ENCODE measurements around the gene MAP3K4.
"Not testable (repeated sequence)": the region's sequence is repeated elsewhere in the genome, so short reads cannot be mapped to it uniquely, and the experiment has no call there.

MAP3K4 gene

GRCh38 chr6:161117942-161118341 is 126.4 kb downstream of the MAP3K4 start:
- no peak for TF ChIP-seq CTCF (conservative IDR thresholded peaks at IDR 0.05)
- no peak overlapping the region for H3K27ac ChIP-seq

DNA sequence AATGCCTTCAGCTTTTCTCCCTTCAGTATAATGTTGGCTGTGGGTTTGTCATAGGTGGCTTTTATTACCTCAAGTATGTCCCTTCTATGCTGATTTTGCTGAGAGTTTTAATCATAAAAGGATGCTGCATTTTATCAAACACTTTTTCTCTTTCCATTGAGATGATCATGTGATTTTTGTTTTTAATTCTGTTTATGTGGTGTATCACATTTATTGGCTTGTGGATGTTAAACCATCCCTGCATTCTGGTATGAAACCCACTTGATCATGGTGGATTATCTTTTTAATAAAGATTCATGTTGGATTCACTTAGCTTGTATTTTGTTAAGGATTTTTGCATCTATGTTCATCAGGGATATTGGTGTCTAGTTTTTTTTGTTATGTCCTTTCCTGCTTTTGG is 131.8 kb downstream of the MAP3K4 start:
- H3K27ac ChIP-seq, result not testable (repeated sequence)

GRCh38 chr6:161125591-161125990 is 134.0 kb downstream of the MAP3K4 start:
- no peak overlapping the region for H3K27ac ChIP-seq
- TF ChIP-seq CTCF (conservative IDR thresholded peaks at IDR 0.05), result no peak

DNA sequence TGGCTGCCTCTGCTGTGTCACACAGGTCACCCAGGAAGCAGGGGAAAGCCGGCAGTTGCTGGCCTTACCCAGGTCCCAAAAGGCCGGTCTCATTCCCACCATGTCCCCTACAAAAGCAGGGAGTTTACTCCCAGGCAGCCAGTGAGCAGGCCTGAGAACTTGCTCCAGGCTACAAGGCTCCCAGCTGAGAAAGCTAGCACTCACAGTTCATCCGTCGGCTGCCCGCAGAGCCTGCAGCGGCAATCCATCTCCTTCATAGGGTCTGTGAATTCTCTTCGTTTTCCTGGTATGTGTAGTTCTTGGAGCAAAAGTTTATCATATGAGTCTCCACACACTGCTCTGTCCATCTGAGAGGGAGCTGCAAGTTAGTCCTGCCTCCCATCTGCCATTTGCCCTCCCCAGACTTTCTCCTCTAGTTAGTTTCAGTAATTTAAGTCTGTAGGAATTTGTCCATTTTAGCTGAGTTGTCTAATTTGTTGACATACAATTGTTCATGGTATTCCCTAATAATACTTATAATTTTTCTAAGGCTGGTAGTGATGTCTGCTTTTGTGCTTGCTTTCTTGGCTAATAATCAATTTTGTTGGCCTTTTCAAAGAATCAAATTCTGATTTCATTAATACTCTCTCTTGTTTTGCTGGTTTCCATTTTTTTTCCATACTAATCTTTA is 135.6 kb downstream of the MAP3K4 start:
- no peak overlapping the region for H3K27ac ChIP-seq
- no peak for TF ChIP-seq CTCF (conservative IDR thresholded peaks at IDR 0.05)

DNA sequence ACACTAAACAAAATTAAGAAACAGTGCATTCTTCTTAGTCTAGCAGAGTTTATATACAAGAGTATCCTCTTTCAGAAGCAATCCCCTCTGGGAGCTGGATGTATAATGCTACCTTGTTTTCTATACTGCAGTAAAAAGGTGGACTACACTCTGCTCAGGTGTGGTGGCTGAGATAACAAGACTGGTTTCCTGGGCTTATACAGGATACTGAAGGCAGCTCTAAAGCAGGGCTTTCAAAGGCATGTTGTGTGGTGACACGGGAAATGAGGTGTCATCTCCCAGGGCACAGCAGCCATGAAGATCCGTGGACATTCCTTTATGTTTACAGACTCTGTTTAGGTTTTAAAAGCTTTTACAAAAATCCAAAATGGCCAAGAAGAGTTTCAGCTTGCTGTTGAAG is 136.7 kb downstream of the MAP3K4 start:
- no peak for TF ChIP-seq CTCF (conservative IDR thresholded peaks at IDR 0.05)
- H3K27ac ChIP-seq, result no peak overlapping the region

GRCh38 chr6:161128680-161129196 is 137.2 kb downstream of the MAP3K4 start:
- H3K27ac ChIP-seq, result no peak overlapping the region
- no peak for TF ChIP-seq CTCF (conservative IDR thresholded peaks at IDR 0.05)

DNA sequence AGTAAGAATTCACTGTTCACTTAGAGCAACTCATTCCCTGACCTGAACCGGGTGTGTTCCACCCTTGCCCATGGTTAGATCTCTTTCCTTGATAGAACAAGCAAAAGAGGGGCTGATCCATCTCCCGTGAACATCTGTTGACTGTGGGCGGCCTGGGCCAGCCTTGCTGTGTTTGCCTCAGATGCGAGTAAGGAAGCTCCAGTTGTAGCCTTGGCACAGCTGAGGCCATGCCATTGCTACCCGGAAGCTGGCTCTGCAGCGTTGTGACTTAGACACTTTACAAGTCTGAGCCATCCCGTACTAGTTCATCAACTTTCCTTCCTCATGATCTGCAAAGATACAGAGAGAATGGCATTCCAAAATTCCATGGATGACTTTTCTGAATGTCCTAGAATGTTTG is 139.0 kb downstream of the MAP3K4 start:
- H3K27ac ChIP-seq, result no peak overlapping the region
- no peak for TF ChIP-seq CTCF (conservative IDR thresholded peaks at IDR 0.05)

DNA sequence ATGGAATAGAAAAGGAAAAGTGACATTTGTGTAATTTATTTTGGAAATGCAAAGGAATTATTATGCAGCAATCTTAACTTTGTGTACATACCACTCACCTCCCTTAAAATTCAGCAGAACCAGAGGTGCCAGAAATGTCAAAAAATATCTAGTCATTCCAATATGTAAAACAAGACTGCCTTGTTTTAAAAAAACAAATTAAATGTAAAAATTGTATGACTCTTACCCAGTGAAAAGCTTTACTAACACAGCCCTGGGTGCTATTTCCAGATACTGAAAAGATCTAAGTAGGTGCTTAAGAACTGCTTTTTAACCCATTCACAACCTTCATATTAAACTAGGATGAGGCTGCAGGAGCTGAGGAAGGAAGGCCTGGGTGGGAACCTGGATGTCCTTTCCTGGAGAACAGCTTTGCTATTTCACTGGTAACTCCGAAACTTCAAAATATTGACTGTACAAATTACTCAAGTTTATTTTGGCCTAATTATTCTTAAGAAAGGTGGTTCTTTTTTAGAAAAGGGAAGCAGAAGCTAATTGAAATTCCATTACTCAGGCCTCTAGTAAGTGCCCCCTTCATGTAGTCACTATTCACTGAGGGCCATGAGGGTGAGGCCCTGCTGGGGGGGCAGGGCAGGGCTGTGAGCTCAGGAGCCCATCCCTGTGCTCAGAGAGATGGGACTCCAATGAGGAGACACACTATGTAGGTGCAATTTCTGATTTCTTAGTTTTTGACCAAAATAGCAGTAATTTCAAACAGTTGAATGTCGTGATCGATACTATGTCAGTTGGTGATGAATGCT is 139.6 kb downstream of the MAP3K4 start:
- no peak for TF ChIP-seq CTCF (conservative IDR thresholded peaks at IDR 0.05)
- no peak overlapping the region for H3K27ac ChIP-seq

Data from VCaP (cell line).